ENCODE measurements around the gene IP6K3.

The IP6K3 gene, protein sequence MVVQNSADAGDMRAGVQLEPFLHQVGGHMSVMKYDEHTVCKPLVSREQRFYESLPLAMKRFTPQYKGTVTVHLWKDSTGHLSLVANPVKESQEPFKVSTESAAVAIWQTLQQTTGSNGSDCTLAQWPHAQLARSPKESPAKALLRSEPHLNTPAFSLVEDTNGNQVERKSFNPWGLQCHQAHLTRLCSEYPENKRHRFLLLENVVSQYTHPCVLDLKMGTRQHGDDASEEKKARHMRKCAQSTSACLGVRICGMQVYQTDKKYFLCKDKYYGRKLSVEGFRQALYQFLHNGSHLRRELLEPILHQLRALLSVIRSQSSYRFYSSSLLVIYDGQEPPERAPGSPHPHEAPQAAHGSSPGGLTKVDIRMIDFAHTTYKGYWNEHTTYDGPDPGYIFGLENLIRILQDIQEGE

DNA sequence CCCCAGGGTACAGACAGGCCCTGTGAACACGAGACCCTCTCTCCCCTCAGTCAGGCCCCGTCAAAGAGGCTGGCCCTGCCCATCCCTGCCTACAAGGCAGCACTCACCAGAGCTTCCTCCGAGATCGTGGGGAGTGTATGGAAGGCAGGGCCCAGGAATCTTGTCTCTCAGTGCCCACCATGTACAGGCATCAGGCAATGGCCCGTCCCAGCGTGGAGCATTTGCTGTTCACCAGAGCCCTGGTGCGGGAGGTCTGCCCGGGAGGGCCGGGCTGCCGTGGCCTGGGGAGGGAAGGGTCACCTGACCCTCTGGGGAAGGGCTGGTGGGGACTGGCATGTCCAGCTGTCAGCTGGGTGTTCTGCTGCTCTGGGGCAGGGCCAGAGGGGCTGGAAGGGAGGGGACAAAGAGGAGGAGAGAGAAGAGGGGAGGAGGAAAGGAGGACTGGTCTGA is at the start of gene IP6K3:
IP6K3 (minus strand) TSS at position 255 of the 450 bp plus-strand sequence. CDS start 11,429 bp downstream, outside the sequence.
- DNase-seq (ENCODE audit: low read depth in 2 of 3, low spot score in 1 of 3) = no peak

- DNase-seq (ENCODE audit: low read depth in 2 of 3, low spot score in 1 of 3) = no peak
Measured at GRCh38 chr6:33794910-33795623, 48.4 kb upstream of the IP6K3 start.

- DNase-seq (ENCODE audit: low read depth in 2 of 3, low spot score in 1 of 3) = no peak
Measured at GRCh38 chr6:33792981-33793380, 46.3 kb upstream of the IP6K3 start.

GRCh38 chr6:33791620-33792019 is 44.9 kb upstream of the IP6K3 start:
- no peak for DNase-seq (ENCODE audit: low read depth in 2 of 3, low spot score in 1 of 3)

DNA sequence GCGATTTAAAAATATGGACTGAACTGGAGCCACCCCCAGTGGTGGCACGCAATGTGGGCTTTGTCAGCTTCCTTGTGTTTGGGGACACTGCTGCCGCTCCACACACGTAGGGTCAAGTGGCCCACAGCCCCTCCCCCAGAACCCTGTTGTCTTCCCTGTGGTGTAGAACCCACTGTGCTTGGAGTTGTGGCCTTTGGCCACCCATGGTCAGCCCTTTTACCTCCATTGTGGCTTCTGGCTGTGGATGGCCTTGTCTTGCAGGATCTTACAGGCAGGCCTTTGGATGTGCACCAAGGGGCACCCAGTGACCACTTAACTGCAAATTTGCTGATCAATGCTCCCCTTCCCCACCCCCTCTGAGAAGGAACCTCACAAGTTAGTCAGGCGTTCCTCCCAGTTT is 44.2 kb upstream of the IP6K3 start:
- DNase-seq (ENCODE audit: low read depth in 2 of 3, low spot score in 1 of 3) = no peak

DNA sequence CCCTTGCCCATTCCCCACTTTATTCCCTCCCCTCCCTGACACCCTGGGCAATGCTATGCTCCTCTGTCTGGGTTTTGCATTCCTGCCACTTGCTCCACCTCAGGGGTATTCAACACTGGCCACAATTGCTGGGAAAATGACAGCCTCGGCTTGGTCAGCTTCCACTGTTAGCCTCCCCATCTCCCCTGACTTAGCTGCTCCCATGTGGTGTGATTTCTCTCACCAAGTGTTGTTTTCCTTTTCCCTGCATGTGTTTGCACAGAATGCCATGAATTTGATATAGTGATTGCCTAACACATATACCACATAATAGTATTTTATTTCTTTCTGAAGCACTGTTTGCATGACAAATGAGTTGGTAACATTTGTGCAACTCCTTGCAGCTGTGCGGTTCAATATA is 43.7 kb upstream of the IP6K3 start:
- DNase-seq (ENCODE audit: low read depth in 2 of 3, low spot score in 1 of 3) = no peak

DNA sequence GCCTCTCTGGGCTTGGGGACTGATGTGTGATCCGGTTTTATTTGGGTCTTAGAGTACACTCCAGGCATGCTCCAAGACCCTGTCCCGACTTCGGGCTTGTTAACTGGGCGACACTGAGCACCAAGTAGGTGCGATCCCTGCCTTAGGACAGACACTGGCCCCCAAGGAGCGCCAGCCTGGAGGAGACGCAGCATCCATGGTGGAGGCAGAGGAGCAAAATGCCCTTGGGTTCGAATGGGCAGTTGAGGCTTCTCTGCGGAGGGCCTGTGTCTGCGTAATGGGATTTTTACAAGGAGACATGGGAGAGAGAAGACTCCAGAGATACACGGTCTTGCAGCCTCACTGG is 42.8 kb upstream of the IP6K3 start:
- no peak for DNase-seq (ENCODE audit: low read depth in 2 of 3, low spot score in 1 of 3)

- DNase-seq (ENCODE audit: low read depth in 2 of 3, low spot score in 1 of 3) = peak; percentile 87 to 93 (median 91)
Measured at GRCh38 chr6:33788694-33789549, 42.2 kb upstream of the IP6K3 start, which contains the start of gene LEMD2. TSS of gene LEMD2 (minus strand) at chr6:33789130. CDS start at chr6:33789116, 14 bp downstream.

- peak; percentile 22 to 42 (median 24) for DNase-seq (ENCODE audit: low read depth in 2 of 3, low spot score in 1 of 3)
Measured at GRCh38 chr6:33787954-33788693, 41.4 kb upstream of the IP6K3 start.

DNA sequence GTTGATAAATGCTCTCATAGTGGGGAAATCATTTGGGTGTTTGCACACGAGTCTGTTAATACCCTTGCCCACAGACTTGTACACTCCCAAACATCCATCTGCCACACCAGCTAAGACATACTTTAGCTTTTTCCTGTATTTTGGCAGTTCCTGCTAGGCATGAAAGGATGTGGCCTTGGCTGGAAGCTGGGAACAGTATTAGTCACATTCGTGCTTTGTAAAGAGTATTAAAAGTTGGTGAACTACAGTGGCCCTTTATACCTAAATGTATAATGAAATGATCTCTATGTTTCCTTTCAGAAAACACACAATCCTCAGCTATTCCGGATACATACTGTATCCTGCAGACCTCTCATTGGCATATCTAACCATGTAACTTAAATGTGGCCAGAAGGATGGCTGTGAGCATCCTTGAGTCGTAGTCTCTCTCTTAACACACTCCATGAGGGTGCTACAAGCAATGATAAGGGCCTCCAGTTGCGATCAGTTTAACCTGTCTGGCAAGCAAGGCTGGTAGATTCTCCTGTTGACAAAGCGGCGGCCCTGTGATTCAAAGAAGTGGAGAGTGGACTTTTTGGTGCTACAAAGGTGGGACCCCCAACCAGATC is 40.7 kb upstream of the IP6K3 start:
- no peak for DNase-seq (ENCODE audit: low read depth in 2 of 3, low spot score in 1 of 3)

GRCh38 chr6:33786736-33787135 is 40.0 kb upstream of the IP6K3 start:
- DNase-seq (ENCODE audit: low read depth in 2 of 3, low spot score in 1 of 3) = no peak

GRCh38 chr6:33785778-33786177 is 39.1 kb upstream of the IP6K3 start:
- DNase-seq (ENCODE audit: low read depth in 2 of 3, low spot score in 1 of 3) = no peak

DNA sequence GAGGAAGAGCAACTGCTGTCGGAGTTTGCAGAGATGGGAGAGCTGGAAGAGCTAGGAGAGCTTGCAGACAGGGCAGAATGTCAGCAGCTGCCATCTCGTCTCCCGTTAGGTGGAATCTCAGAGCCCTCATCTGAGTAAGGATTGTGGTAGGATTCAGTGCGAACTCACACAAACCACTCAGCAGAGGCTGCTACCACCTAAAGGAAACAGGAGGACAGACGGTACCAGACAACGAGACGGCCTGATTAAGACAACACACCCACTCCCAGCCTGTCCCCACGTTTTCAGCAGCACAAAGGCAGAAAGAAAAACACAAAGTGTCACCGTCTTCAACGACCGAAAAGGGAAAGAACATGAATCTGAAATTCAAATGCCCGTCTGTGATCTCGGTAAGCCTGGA is 38.1 kb upstream of the IP6K3 start:
- no peak for DNase-seq (ENCODE audit: low read depth in 2 of 3, low spot score in 1 of 3)

- no peak for DNase-seq (ENCODE audit: low read depth in 2 of 3, low spot score in 1 of 3)
Measured at GRCh38 chr6:33783781-33784520, 37.2 kb upstream of the IP6K3 start.

DNA sequence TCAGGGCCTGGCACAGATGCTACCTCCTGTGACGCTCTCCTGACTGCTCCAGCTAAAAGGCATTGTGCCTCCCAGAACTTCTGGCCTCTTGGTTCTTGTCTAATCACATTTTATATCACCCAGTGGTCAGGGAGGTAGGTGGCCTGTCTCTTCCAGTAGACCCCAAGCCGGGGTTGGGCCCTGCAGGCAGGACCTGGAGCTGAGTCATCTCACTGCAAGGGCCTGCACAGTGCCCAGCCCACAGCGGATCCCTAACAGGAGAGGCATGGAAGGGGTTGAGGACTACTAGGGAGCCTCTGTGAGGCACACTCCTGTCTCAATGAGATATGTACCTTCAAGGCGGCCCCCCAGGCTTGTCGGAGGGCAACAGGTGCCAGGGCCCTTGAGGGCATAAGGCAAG is 35.9 kb upstream of the IP6K3 start:
- no peak for DNase-seq (ENCODE audit: low read depth in 2 of 3, low spot score in 1 of 3)

DNA sequence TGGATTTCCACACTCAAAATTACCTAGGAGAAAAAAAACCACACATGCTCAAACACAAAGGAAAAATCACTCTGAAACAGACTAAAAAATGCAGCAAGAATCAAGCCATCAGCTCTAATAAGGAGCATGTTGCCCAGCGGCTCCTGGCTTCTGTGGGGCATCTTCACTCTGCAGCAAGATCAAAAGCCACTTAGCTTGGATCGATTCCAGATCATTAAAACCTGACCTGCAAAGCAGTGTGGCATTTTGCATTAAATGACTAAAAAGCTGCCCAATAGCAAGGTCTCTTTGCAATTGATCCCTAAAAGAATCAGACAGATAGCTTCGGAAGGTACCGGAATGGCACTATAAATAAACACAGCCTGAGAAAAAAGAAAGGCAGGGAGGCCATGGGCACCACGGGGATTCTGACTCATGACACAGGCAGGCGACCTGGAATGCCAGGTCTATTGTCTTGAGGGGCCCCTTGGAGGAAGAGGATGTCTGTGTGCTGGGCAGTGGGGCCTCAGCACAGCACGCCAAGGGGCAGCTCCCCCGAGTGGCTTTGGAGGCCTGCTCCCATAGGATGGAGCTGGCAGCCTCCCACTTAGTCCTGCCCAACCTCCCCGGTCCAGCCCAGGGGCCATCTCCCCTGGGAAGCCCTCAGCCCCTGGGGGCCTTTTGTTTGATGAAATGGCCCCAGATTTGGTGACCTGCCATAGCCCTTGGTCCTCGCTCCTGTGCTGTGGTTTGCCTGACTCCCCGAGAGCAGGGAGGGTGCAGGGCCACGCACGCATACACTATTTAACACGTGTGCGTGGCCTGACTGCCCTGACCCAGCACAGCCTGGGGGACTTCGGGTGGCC is 34.6 kb upstream of the IP6K3 start:
- DNase-seq (ENCODE audit: low read depth in 2 of 3, low spot score in 1 of 3) = no peak

DNA sequence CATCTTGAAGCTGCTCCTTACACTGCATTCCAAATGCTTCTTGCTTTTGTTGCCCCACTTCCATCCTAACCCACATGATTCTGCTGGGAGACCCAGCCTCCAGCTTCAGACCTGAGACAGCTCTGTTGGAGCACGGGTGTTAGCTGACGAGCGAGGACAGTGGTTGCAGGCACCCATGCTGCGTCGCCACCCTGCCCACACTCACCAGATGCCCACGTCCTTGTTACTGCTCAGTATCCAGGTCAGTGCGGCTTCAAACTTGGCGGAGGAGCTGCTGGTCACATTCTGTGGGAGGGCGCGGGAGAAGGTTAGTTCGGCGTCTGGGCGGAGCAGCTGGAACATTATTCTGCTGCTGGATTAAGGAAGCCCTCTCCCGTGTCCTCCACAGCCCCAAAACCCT is 33.2 kb upstream of the IP6K3 start:
- DNase-seq (ENCODE audit: low read depth in 2 of 3, low spot score in 1 of 3) = no peak

DNA sequence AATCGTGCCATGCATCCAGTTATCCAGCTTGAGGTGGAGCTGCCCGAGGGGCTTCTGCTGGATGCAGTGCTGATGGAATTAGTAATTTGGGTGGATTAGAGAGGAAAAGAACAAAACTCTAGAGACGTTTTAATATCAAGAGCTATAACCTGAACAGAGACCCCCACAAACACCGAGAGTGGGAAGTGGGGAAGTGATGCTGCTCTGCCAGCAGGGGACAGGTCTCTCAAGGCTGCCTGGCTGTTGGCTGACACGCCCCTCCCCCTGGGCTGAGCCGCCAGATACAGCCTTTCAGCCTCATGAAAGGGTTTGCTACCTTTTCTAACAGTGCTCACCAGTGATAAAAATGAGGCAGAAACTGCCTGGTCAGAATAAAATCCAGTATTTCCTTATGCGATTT is 32.6 kb upstream of the IP6K3 start:
- no peak for DNase-seq (ENCODE audit: low read depth in 2 of 3, low spot score in 1 of 3)

Data from stimulated activated CD4-positive, alpha-beta T cell treated with anti-CD3 and anti-CD28 coated beads, Interleukin-12 subunit alpha, Interleukin-12 subunit beta, amount 100 ng/mL, for 48 hours (primary cell).